SU-DHL-6 (cell line): ENCODE results near the gene STAG2.

Experiments
- H2AFZ ChIP-seq: fragments of 200-600 bp; sonication (generic); 2 replicates; pipeline ENCODE4 v1.6.1; 2014; ENCODE audit warnings: low read depth, mild to moderate bottlenecking, moderate library complexity, mixed read lengths, antibody characterized with exemption, low read length; ENCODE audit not compliant: severe bottlenecking
- H3F3A ChIP-seq: fragments of 200-600 bp; shearing (Covaris generic); 2 replicates; pipeline ENCODE4 v1.6.0; 2016; ENCODE audit warnings: antibody characterized with exemption, mild to moderate bottlenecking; ENCODE audit not compliant: insufficient read depth
- H3K27ac ChIP-seq: fragments of 200-600 bp; sonication (generic); 2 replicates; pipeline ENCODE4 v1.5.1; 2016; ENCODE audit warnings: low read depth, mild to moderate bottlenecking, low read length, moderate library complexity, mixed read lengths
- H3K27me3 ChIP-seq: fragments of 200-600 bp; sonication (generic), shearing (Covaris generic); 2 replicates; pipeline ENCODE4 v1.6.0; 2014; ENCODE audit warnings: mild to moderate bottlenecking, low read length
- H3K36me3 ChIP-seq: fragments of 200-600 bp; sonication (generic); 2 replicates; pipeline ENCODE4 v1.6.1; 2014; ENCODE audit warnings: mild to moderate bottlenecking, low read length, mixed read lengths
- H3K4me2 ChIP-seq: fragments of 300-600, 200-600 bp; shearing (Covaris generic), sonication (generic); 2 replicates; pipeline ENCODE4 v1.6.0; 2014; ENCODE audit warnings: low read length, low read depth, mild to moderate bottlenecking; ENCODE audit not compliant: poor library complexity, severe bottlenecking
- H3K4me3 ChIP-seq: fragments of 200-600 bp; sonication (generic); 2 replicates; pipeline ENCODE4 v1.5.1; 2014; ENCODE audit warnings: antibody characterized with exemption, low read length, mild to moderate bottlenecking, mixed read lengths; ENCODE audit not compliant: insufficient read depth, poor library complexity, severe bottlenecking
- H3K79me2 ChIP-seq: fragments of 200-600 bp; sonication (generic); 2 replicates; pipeline ENCODE4 v1.6.1; 2014; ENCODE audit warnings: mild to moderate bottlenecking, low read length, moderate library complexity; ENCODE audit not compliant: insufficient read depth
- H3K9ac ChIP-seq: fragments of 200-600 bp; sonication (generic); 2 replicates; pipeline ENCODE4 v1.7.0; 2014; ENCODE audit warnings: mild to moderate bottlenecking, low read length
- H3K9me2 ChIP-seq: fragments of 200-600 bp; sonication (generic); replicated peaks from 2 replicates; pipeline ENCODE4 v1.6.1; 2014; ENCODE audit warnings: low read length; ENCODE audit not compliant: insufficient read depth
- H3K9me3 ChIP-seq: fragments of 200-600 bp; sonication (generic); 2 replicates; pipeline ENCODE4 v1.6.1; 2014; ENCODE audit warnings: low read length, mixed read lengths; ENCODE audit not compliant: insufficient read depth
- H4K20me1 ChIP-seq: fragments of 200-600 bp; sonication (generic); 2 replicates; pipeline ENCODE4 v1.6.1; 2014; ENCODE audit warnings: low read depth, mild to moderate bottlenecking, antibody characterized with exemption, low read length, moderate library complexity, mixed read lengths
- EZH2phosphoT487 ChIP-seq: fragments of 200-600 bp; sonication (generic), shearing (Covaris generic); conservative IDR thresholded peaks from 2 replicates; pipeline ENCODE4 v1.6.1; 2018; ENCODE audit warnings: mild to moderate bottlenecking, antibody characterized with exemption, low read length, moderate library complexity, mixed read lengths
- TF ChIP-seq, protein P1 (sequence below): fragments of 200-600 bp; sonication (generic); IDR thresholded peaks from one replicate; pipeline ENCODE4 v1.5.1; 2017; ENCODE audit warnings: antibody characterized with exemption, mild to moderate bottlenecking, low read length, moderate library complexity; ENCODE audit not compliant: insufficient read depth, poor library complexity, severe bottlenecking

STAG2 gene

GRCh38 chrX:124018023-124018422 lies 56.5 kb downstream of the STAG2 start:
- Histone ChIP-seq H3K36me3 (no peaks in the 10 kb centered on the region; the same call in 1 of the 2 replicates), H3F3A (peaks cover 3% of the 10 kb centered on the region; the same call in 1 of the 2 replicates), H3K4me2 (no peak overlapping the region), H3K4me3 (no peak overlapping the region), H3K79me2 (peaks cover 98% of the 10 kb centered on the region), H4K20me1 (peaks cover 6% of the 10 kb centered on the region; the same call in 1 of the 2 replicates), H3K9ac (no peak overlapping the region), H3K9me2 (no peaks in the 10 kb centered on the region), H2AFZ (no peak overlapping the region), H3K27me3 (no peaks in the 10 kb centered on the region), H3K9me3 (no peaks in the 10 kb centered on the region), H3K27ac (no peak overlapping the region)
- TF ChIP-seq EZH2phosphoT487 = no peak
- TF ChIP-seq, protein P1, sequence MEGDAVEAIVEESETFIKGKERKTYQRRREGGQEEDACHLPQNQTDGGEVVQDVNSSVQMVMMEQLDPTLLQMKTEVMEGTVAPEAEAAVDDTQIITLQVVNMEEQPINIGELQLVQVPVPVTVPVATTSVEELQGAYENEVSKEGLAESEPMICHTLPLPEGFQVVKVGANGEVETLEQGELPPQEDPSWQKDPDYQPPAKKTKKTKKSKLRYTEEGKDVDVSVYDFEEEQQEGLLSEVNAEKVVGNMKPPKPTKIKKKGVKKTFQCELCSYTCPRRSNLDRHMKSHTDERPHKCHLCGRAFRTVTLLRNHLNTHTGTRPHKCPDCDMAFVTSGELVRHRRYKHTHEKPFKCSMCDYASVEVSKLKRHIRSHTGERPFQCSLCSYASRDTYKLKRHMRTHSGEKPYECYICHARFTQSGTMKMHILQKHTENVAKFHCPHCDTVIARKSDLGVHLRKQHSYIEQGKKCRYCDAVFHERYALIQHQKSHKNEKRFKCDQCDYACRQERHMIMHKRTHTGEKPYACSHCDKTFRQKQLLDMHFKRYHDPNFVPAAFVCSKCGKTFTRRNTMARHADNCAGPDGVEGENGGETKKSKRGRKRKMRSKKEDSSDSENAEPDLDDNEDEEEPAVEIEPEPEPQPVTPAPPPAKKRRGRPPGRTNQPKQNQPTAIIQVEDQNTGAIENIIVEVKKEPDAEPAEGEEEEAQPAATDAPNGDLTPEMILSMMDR = no peak

GRCh38 chrX:124023838-124024238 lies 62.3 kb downstream of the STAG2 start:
- Histone ChIP-seq H4K20me1 (no peaks in the 10 kb centered on the region), H3K9me3 (no peaks in the 10 kb centered on the region), H2AFZ (no peak overlapping the region), H3K4me3 (no peak overlapping the region), H3K27me3 (no peaks in the 10 kb centered on the region), H3K36me3 (peaks cover 6% of the 10 kb centered on the region; the same call in 1 of the 2 replicates), H3K79me2 (peaks cover 63% of the 10 kb centered on the region), H3F3A (peaks cover 5% of the 10 kb centered on the region; the same call in 1 of the 2 replicates), H3K27ac (no peak overlapping the region), H3K9me2 (no peaks in the 10 kb centered on the region), H3K9ac (no peak overlapping the region), H3K4me2 (no peak overlapping the region)
- no peak for TF ChIP-seq EZH2phosphoT487
- TF ChIP-seq, protein P1 = no peak

DNA sequence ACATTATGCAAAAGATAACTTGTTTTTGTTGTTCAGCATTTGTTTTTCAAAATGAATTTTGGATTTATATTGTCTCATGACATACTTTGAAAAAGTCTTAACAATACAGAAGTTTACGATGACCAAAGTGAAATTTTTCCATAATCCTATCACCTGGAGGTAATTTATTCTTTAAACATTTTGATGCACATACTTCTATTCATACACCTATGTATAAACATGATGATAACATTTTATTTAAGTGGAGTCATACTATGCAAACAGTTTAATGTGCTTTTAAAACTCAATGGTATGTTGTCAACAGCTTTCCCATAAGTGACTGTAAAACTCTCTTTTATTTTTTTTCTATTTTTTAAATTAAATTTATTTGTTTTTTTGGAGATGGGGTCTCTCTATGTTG lies 65.0 kb downstream of the STAG2 start:
- TF ChIP-seq, protein P1 = no peak
- TF ChIP-seq EZH2phosphoT487 = no peak
- Histone ChIP-seq H3K9me3 (no peaks in the 10 kb centered on the region), H2AFZ (no peak overlapping the region), H3K9ac (no peak overlapping the region), H3K9me2 (no peaks in the 10 kb centered on the region), H3K36me3 (peaks cover 6% of the 10 kb centered on the region; the same call in 1 of the 2 replicates), H3F3A (peaks cover 5% of the 10 kb centered on the region; the same call in 1 of the 2 replicates), H3K4me3 (no peak overlapping the region), H3K27me3 (no peaks in the 10 kb centered on the region), H4K20me1 (no peaks in the 10 kb centered on the region), H3K4me2 (no peak overlapping the region), H3K27ac (no peak overlapping the region), H3K79me2 (peaks cover 36% of the 10 kb centered on the region)
